ENCODE results near the gene PNMA6F.

GRCh38 chrX:153327561-153327960 lies 6.0 kb upstream of the PNMA6F start:
- TF ChIP-seq CTCF (IDR thresholded peaks at IDR 0.05) (no peak), POLR2A (IDR thresholded peaks at IDR 0.05) (no peak), POLR2AphosphoS5 (IDR thresholded peaks at IDR 0.05) (no peak), EP300 (IDR thresholded peaks at IDR 0.05) (no peak)
